HG03521 (cell line): Measurements from ENCODE around the gene UCHL5.

ENCODE experiments used
- ATAC-seq: cut with Tn5 transposase; IDR thresholded peaks from one replicate; pipeline ENCODE4 v1.9.1; 2021; ENCODE audit warnings: mild to moderate bottlenecking, moderate library complexity; ENCODE audit not compliant: unreplicated experiment

Gene UCHL5

GRCh38 chr1:193059282-193060114 lies at the start of gene UCHL5, which contains the start of gene RO60:
Gene UCHL5, minus strand, starts transcription at chr1:193059360. Its CDS starts 100 bp downstream, at chr1:193059260.
Gene RO60, plus strand, starts transcription at chr1:193059612. Its CDS starts 9,443 bp downstream, at chr1:193069055.
- ATAC-seq = peak; percentile 93

DNA sequence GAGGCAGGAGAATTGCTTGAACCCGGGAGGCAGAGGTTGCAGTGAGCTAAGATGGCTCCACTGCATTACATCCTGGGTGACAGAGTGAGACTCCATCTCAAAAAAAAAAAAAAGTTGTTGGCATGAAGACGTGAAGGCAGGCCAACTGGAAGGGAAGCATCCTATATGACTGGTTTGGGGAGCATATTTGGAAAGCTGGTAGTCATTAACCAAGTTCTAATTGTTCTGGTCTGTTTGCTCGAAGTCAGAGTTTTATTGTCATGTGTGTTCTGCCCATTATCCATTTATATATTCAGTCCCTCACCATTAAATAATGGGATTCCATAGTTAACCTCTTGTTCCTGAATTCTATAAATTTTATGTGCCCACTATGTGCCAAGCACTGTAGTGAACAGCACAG lies 49.3 kb upstream of the UCHL5 start:
- ATAC-seq = no peak

DNA sequence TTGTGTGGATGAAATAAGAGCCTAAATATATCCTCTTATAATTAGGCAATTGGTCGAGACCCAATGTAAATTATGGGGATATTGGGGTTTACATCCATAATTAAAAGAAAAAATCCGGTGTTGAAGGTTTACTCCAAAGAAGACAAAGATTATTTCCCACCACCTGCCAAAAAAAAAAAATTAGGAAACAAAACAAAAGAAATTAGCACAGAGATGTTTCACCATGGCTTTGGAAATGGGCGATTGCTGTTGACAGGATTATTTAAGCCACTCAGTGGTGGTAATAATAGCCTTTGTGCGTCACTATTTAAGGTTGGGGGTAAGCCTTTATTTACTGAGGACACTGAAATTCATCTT lies 46.6 kb upstream of the UCHL5 start:
- no peak for ATAC-seq

DNA sequence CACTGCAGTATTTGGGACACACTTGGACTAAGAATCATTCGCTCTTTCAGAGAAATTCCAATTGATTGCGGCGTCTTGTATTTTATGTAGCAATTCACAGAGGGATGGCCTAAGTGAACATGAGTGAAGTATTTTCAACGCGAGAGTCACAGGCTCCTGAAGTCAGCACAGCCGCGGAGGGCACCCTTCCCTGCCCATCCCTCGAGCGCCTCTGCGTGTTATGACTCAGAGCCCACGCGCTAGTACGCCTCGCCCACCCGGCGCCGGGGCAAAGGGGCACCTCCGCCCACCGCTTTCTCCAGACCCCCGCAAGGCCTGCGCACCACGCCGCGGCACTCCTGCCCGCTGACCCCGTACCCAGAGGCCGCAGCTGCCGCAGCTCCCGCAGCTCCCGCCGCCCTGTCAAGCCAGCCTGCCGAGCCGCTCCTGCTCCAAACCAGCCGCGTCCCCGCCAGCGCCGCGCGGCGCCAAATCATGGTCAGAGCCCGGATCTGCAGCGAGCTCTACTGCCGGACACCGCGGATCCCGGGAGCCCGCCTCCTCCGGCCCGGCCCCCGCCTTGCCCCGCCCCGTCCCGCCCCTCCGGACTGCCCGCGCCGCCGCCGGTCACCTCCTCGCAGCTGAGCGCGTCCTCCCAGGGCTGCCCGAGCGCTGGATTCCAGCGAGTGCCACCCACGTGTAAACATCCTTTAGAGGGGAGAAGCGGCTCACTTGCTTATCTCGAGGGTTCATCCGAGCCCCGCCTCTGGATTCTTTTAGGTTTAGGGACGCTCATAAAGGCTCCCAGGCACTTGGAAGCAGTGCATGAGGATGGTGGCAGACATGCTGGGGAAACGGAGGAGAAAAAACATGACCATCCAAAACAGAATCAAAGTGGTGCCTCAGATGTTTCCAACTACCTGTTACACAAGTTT lies 46.0 kb upstream of the UCHL5 start, which contains the start of gene GLRX2:
TSS of gene GLRX2 (minus strand) at position 508 of the 914 bp plus-strand sequence. CDS start at position 476, 32 bp downstream.
- ATAC-seq = peak; percentile 90

DNA sequence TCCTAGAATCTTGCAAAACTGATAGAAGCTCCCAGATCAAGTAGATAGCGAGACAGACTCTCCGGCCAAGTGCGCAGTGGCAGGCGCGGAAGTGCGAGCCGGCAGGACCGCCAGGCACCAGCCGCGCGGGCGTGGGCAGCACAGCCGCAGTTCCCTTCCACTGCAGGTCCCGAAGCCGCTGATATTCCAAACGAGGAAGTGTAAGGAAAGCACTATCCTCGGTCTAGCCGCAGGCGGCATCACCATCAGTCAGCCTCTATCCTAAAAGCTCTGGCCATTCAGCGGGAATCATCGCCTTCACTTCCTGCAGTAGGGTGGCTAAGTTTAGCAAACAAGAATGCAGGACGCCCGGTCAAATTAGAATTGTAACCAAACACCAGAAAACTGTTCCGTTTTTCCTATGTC lies 45.3 kb upstream of the UCHL5 start:
- ATAC-seq = peak; percentile 28

DNA sequence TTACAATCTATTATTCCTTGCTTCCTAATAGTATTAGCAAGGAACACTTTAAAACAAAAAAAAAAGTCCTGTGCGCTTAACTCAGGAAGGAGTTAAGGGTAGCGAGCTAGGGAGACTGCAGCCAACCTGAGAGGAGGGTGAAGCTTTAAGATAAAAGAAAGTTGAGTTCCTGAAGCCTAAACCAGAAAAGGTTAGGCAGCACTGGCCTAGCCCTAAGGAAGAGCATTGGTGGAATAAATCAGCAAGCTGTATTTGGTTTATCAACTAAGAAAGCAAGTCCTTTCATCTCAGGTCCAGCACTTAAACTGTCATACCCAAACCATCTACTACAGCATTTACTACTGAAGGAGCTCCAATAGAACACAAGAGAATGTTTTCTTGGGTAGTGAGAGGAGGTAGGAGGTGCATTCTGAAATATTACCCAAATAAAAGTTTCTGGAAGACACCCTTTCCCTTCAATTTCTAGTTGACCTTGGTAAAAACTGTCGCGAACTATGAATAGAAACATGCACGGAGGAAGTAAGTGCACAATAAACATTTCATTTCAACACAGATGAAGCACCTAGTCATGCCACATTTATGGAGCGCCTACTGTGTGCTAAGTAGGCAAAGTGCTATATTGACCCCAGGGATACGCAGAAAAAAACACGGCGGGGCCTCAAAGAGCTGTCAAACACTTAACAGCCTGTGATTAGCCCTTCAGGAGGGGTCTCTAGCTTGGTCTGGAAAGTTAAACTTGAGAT lies 44.8 kb upstream of the UCHL5 start:
- no peak for ATAC-seq

DNA sequence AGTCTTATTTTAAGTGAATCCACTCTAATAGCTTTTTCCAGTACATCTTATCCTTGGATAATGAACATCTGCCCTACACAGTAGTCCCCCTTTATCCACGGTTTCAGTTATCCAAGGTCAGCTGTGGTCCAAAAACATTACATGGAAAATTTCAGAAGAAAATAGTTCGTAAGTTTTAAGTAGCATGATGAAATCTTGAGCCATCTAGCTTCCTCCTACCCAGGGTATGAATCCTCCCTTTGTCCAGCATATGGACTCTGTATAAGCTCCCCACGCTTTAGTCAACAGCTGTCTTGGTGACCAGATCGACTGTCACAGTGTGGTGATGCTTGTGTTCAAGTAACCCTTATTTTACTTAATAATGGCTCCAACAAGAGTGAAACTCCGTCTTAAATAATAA lies 43.5 kb upstream of the UCHL5 start:
- ATAC-seq = no peak

DNA sequence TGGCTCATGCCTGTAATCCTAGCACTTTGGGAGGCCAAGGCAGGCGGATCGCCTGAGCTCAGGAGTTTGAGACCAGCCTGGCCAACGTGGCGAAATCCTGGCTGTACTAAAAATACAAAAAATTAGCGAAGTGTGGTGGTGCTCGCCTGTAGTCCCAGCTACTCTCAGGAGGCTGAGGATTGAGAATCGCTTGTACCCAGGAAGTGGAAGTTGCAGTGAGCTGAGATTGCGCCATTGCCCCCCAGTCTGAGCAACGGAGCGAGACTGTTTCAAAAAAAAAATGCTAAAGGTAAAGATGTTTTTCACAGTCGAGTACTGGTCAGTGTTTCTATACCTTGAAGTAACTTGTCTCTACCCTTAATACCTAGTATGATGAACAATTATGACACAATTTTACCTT lies 35.0 kb upstream of the UCHL5 start:
- no peak for ATAC-seq

DNA sequence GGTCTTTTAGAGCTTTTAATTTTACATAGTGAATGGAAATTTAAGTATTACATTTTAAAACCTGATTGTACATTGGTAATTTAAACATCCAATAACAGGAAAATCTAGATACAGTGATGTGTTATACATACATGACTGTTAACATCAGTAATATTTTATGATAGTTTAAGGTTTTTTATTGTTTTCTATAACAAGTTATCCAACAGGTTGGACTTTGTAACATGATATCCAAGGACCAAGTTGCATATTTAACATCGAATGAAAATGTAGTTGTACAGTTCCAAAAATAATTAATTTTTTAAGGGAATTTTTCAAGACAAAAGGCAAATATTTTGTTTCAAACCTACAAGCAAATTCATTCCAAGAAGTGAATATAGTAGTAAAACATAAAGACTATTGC lies 31.7 kb upstream of the UCHL5 start:
- no peak for ATAC-seq

DNA sequence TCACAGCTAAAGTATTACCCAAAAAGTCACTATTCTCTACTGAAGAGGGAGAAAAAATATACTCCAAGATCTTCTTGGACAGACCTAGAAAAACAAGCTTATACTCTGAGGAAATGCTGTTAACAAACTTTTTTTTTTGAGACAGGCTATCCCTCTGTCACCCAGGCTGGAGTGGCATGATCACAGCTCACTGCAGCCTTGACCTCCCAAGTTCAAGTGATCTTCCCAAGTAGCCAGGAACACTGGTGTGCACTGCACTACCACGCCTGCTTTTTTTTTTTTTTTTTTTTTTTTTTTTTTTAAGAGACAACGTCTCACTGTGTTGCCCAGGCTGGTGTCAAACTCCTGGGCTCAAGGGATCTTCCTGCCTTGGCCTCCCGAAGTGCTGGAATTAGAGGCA lies 28.7 kb upstream of the UCHL5 start:
- ATAC-seq = no peak

- ATAC-seq = no peak
Measured at GRCh38 chr1:193086342-193086741, 27.2 kb upstream of the UCHL5 start.

GRCh38 chr1:193085263-193085662 lies 26.1 kb upstream of the UCHL5 start:
- ATAC-seq = no peak

DNA sequence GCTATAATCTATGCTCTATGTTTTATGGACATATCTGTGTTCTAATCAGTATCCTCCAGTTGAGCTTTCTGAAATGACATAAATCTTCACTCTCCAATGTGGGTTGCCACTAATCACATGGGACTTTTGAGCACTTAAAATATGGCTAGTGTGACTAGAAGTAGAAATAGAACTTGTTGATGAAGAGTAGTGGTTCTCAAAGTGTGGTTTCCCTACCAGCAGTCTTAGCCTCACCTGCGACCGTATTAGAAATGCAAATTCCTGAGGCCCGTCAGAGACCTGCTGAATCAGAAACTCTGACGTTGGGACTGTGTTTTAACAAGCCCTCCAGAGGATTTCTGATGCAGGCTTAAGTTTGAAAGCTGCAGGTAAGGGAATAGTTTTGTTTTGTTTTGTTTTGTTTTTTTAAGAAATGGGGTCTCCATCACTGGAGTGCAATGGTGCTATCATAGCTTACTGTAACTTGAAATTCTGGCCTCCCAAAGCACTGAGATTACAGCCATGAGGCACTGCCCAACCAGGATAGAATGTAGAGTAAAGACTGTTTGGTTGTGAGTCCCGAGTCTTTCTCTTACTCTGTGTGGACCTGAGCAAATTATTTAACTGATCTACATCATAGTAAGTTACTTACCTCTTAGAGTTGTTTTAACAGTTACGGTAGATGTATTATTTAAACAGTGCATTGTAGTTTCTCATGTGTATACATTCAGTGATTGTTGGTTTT lies 24.4 kb upstream of the UCHL5 start:
- peak; percentile 95 for ATAC-seq

GRCh38 chr1:193079187-193079586 lies 20.0 kb upstream of the UCHL5 start:
- ATAC-seq = no peak

DNA sequence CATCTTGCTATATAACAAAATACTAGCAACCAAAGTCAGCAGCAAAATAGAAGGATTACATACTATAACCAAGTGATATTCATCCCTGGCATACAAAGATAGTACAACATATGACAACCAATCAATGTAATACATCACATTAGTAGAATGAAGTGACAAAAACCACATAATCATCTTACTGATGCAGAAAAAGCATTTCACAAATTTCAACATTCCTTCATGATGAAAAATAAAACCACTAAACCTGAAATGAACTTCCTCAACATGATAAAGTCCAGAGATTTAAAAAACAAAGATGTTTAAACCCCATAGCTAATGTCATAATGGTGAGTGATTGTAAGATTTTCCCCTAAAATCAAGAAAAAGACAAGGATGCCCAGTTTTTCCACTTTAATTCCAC lies 18.8 kb upstream of the UCHL5 start:
- ATAC-seq = no peak

DNA sequence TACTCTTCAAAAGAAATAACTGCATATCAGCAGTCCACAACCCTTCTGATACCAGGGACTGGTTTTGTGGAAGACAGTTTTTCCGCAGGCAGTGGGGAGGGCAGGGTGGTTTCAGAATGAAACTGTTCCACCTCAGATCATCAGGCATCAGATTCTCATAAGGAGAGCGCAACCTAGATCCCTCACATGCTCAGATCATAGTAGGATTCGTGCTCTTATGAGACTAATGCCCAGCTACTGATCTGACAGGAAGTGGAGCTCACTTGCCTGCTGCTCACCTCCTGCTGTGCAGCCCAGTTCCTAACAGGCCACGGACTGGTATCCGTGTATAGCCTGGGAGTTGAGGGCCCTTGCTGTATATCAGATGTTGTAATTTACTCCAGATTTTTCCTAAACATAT lies 11.8 kb upstream of the UCHL5 start:
- ATAC-seq = no peak

DNA sequence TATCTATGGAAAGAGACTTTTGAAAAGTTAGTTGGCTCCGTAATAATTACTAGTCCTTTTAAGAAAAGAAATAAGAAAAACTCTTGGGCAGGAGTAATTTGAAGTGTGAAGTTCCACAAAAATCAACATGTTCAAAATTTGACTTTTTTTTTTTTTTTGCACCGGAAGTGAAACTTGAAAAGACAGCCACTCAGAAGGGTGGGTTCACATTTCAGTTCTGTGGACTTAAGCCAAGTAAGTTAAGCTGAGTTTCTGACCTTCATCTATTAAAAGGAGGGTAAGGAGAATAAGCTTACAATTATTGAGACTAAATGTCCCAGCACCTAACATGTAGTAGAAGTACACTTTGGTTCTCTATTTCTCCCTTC lies 11.2 kb upstream of the UCHL5 start:
- ATAC-seq = no peak

- peak; percentile 24 for ATAC-seq
Measured at GRCh38 chr1:193069748-193070385, 10.7 kb upstream of the UCHL5 start.

GRCh38 chr1:193068013-193068412 lies 8.9 kb upstream of the UCHL5 start:
- ATAC-seq = no peak

GRCh38 chr1:193066606-193067005 lies 7.4 kb upstream of the UCHL5 start:
- ATAC-seq = no peak
